OCI-LY1 (cell line): Measurements from ENCODE around the gene NUTM1.

ENCODE experiments used
- EZH2 ChIP-seq: fragments of 200-600 bp; sonication (generic), shearing (Covaris generic); IDR thresholded peaks from 2 replicates; pipeline ENCODE4 v1.8.0; 2017; ENCODE audit warnings: borderline replicate concordance, mixed run types, mild to moderate bottlenecking, antibody characterized with exemption, low read length, moderate library complexity, mixed read lengths
- TF ChIP-seq, protein P1 (sequence below): fragments of 200-600 bp; sonication (generic), shearing (Covaris generic); IDR thresholded peaks from 2 replicates; pipeline ENCODE4 v1.5.1; 2017; ENCODE audit warnings: mild to moderate bottlenecking, antibody characterized with exemption, low read length, moderate library complexity, mixed read lengths

DNA sequence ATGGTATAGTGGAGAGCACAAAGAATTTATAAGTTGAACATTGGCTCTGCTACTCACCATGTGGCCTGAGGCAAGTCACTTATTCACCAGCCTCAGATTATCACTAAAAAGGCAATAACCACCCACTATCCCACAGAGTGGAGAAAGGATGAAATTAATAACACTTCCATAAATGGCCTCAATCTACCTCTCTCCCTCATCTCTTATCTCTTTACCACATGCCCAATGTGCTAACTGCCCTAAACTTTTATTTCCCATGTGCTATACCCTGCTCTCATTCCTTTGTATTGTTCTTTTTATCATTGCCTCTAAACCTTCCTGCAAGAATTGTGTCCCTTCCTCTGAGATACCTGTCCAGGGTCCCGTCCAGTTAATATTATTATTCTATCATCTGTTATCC lies 31.6 kb upstream of the NUTM1 start:
- TF ChIP-seq, protein P1, sequence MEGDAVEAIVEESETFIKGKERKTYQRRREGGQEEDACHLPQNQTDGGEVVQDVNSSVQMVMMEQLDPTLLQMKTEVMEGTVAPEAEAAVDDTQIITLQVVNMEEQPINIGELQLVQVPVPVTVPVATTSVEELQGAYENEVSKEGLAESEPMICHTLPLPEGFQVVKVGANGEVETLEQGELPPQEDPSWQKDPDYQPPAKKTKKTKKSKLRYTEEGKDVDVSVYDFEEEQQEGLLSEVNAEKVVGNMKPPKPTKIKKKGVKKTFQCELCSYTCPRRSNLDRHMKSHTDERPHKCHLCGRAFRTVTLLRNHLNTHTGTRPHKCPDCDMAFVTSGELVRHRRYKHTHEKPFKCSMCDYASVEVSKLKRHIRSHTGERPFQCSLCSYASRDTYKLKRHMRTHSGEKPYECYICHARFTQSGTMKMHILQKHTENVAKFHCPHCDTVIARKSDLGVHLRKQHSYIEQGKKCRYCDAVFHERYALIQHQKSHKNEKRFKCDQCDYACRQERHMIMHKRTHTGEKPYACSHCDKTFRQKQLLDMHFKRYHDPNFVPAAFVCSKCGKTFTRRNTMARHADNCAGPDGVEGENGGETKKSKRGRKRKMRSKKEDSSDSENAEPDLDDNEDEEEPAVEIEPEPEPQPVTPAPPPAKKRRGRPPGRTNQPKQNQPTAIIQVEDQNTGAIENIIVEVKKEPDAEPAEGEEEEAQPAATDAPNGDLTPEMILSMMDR: no peak
- TF ChIP-seq EZH2: no peak
